Measurements from ENCODE around the gene SERP2. TPM values are rescaled to one million over a fixed set of nuclear protein-coding genes. Genes with fewer than 3 reads are reported as not detected.

SERP2 gene
- total and polyA plus RNA-seq, 2 donors (not counting 1 experiment from before 2014, with no cell fraction given), result 0.43 TPM; not detected in 1

DNA sequence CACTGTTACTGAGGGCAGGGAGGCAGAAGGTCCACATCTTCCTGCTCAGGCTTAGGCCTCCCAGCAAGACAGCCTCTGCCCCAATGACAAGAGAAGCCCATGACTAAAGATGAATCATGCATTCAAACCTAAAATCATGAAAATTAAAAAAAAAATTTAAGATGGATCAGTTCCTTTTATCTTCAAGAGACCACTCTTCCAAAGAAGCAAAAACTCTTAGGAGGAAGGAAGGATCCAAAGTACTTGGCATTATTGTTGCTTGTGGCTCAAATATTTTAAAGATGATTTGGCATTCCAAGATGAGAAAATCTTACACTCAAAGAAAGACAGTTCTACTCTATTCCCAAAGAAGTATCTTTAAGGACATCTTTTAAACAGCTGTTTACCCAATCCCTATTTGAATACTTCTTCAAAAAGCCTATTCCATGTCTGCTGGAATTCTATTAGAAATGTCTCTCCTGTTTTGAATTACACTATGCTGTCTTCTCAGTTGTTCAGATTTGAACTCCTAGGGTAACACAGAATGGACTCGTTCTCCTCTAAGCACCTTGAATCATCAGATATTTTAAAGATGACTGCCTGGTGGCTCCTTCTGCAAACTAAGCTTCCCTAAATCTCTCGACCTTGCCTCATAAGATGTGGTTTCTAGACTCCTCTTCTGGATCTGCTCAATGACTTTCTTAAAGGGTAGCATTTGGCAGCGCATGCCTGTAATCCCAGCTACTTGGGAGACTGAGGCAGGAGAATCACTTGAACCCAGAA lies 7.0 kb downstream of the SERP2 start:
- H3K27ac Mint-ChIP-seq, result no peak overlapping the region
- CTCF ChIA-PET, result no interaction called here
- no peak for TF ChIP-seq EZH2 (IDR thresholded peaks at IDR 0.05; ENCODE audit: borderline replicate concordance, insufficient read depth, low read depth, low read length, poor library complexity, severe bottlenecking)
- no peak for TF ChIP-seq CTCF (IDR thresholded peaks at IDR 0.05)
- Histone ChIP-seq H4K20me1 (ENCODE audit: control insufficient read depth, insufficient read depth, low read length, poor library complexity, severe bottlenecking) (no peaks in the 10 kb centered on the region), H3K27me3 (replicated peaks in 1 of 4; ENCODE audit: control extremely low read depth in 1 of 4, control insufficient read depth in 3 of 4, insufficient read depth in 4 of 4, low read length in 3 of 4) (peaks cover 0 to 4% (median 0%) of the 10 kb centered on the region in 4 experiments), H3K9ac (ENCODE audit: low read length) (no peak overlapping the region), H3K36me3 (replicated peaks in 1 of 2; ENCODE audit: control extremely low read depth in 1 of 2, control insufficient read depth in 1 of 2, extremely low read depth in 1 of 2, insufficient read depth in 2 of 2, low read length in 1 of 2) (no peaks in the 10 kb centered on the region), H3K79me2 (ENCODE audit: control insufficient read depth, insufficient read depth, low read length) (no peaks in the 10 kb centered on the region), H2AFZ (ENCODE audit: insufficient read depth, low read depth, low read length, poor library complexity, severe bottlenecking) (no peak overlapping the region), H3K4me1 (ENCODE audit: control insufficient read depth in 2 of 2, insufficient read depth in 2 of 2, low read length in 2 of 2) (no peaks in the 10 kb centered on the region), H3K4me2 (replicated peaks; ENCODE audit: low read depth, low read length, poor library complexity, severe bottlenecking) (no peak overlapping the region), H3K4me3 (ENCODE audit: control extremely low read depth in 1 of 5, extremely low read depth in 1 of 5, insufficient read depth in 1 of 5, low read depth in 2 of 5, low read length in 4 of 5) (no peak overlapping the region), H3K27ac (ENCODE audit: low read length in 2 of 2) (no peak overlapping the region), H3K9me3 (ENCODE audit: control extremely low read depth in 1 of 3, control insufficient read depth in 2 of 3, insufficient read depth in 1 of 3, low read length in 2 of 3) (no peaks in the 10 kb centered on the region)
- POLR2A ChIA-PET, result no interaction called here
- H3K27me3 Mint-ChIP-seq, result no peaks in the 10 kb centered on the region
- intact Hi-C loops (cut with micrococcal nuclease), result no loop called here
- no peaks in the 10 kb centered on the region for H3K4me1 Mint-ChIP-seq
- H3K4me3 Mint-ChIP-seq, result no peak overlapping the region
- 100% methylated on average over 1 of the region's 3 CpGs for WGBS (ENCODE audit: insufficient coverage)
- DNase-seq, result no peak
- no peak for ATAC-seq (ENCODE audit: low read depth)
- no peaks in the 10 kb centered on the region for H3K9me3 Mint-ChIP-seq (ENCODE audit: insufficient read depth)

DNA sequence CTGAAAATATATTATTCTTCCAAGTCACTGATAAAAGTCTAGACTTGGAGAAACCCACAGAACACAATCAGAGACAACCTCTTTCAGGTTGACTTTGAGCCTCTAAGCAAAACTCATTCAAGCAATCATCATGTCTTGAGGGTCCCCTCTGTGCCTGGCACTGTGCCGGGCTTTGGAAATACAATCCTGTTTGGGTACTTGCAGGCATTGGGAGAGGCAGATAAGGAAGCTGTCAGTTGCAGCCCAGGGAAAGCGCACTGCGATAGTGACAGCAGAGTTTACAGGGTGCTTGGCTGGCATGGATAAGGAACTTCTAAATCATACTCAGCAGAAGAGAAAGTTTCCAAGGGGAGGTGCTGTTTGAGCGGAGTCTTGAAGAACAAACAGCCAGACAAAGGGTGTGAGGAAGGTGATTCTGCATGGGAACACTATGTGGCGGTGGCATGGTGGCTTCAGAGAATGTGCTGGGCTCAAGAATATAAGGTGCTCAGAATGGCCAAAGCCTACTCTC lies 9.1 kb downstream of the SERP2 start:
- H3K9me3 Mint-ChIP-seq (ENCODE audit: insufficient read depth), result no peaks in the 10 kb centered on the region
- DNase-seq (no peak), ATAC-seq (ENCODE audit: low read depth) (no peak)
- H3K27me3 Mint-ChIP-seq, result no peaks in the 10 kb centered on the region
- H3K27ac ChIP-seq (ENCODE audit: low read length in 2 of 2), result no peak overlapping the region
- H3K79me2 ChIP-seq (ENCODE audit: control insufficient read depth, insufficient read depth, low read length), result no peaks in the 10 kb centered on the region
- no peaks in the 10 kb centered on the region for H3K27me3 ChIP-seq (replicated peaks in 1 of 4; ENCODE audit: control extremely low read depth in 1 of 4, control insufficient read depth in 3 of 4, insufficient read depth in 4 of 4, low read length in 3 of 4)
- H4K20me1 ChIP-seq (ENCODE audit: control insufficient read depth, insufficient read depth, low read length, poor library complexity, severe bottlenecking), result no peaks in the 10 kb centered on the region
- 60% methylated on average over 3 of the region's 5 CpGs for WGBS (ENCODE audit: insufficient coverage)
- H3K9ac ChIP-seq (ENCODE audit: low read length), result no peak overlapping the region
- H3K27ac Mint-ChIP-seq, result no peak overlapping the region
- intact Hi-C loops (cut with micrococcal nuclease), result no loop called here
- no peaks in the 10 kb centered on the region for H3K9me3 ChIP-seq (ENCODE audit: control extremely low read depth in 1 of 3, control insufficient read depth in 2 of 3, insufficient read depth in 1 of 3, low read length in 2 of 3)
- H2AFZ ChIP-seq (ENCODE audit: insufficient read depth, low read depth, low read length, poor library complexity, severe bottlenecking), result no peak overlapping the region
- H3K4me3 Mint-ChIP-seq, result no peak overlapping the region
- H3K4me1 Mint-ChIP-seq, result no peaks in the 10 kb centered on the region
- H3K36me3 ChIP-seq (replicated peaks in 1 of 2; ENCODE audit: control extremely low read depth in 1 of 2, control insufficient read depth in 1 of 2, extremely low read depth in 1 of 2, insufficient read depth in 2 of 2, low read length in 1 of 2), result no peaks in the 10 kb centered on the region
- H3K4me3 ChIP-seq (ENCODE audit: control extremely low read depth in 1 of 5, extremely low read depth in 1 of 5, insufficient read depth in 1 of 5, low read depth in 2 of 5, low read length in 4 of 5), result no peak overlapping the region
- TF ChIP-seq EZH2 (IDR thresholded peaks at IDR 0.05; ENCODE audit: borderline replicate concordance, insufficient read depth, low read depth, low read length, poor library complexity, severe bottlenecking), result no peak
- TF ChIP-seq CTCF (IDR thresholded peaks at IDR 0.05), result no peak
- no peak overlapping the region for H3K4me2 ChIP-seq (replicated peaks; ENCODE audit: low read depth, low read length, poor library complexity, severe bottlenecking)
- CTCF ChIA-PET, result no interaction called here
- POLR2A ChIA-PET, result interaction anchor here (0.7 kb wide), 1 partner anchor 15 kb away, joined by 3 read pairs; no protein-coding TSS in a partner anchor
- H3K4me1 ChIP-seq (ENCODE audit: control insufficient read depth in 2 of 2, insufficient read depth in 2 of 2, low read length in 2 of 2), result no peaks in the 10 kb centered on the region

Measured in B cell (primary cell).